SK-N-SH (cell line): Measurements from ENCODE around the gene CEACAM5. TPM values are rescaled to one million over a fixed set of nuclear protein-coding genes. Genes with fewer than 3 reads are reported as not detected.

Experiments used
- CTCF ChIA-PET: fragments of 300-600, 350-600 bp; formaldehyde crosslinking; extraction: SDS; loops from one replicate; lab custom pipeline; 2021; lab: Yijun Ruan, JAX
- POLR2A ChIA-PET: fragments of 350-600 bp; sonication (Branson Sonifier 250); formaldehyde crosslinking; extraction: SDS; loops from one replicate; lab custom pipeline; 2020; ENCODE audit warnings: antibody characterized with exemption, inconsistent platforms; lab: Yijun Ruan, JAX
- DNase-seq: peaks from one replicate; pipeline ENCODE4 v3.0.0; 2012
- H2AFZ ChIP-seq: fragments of 200-600 bp; sonication (generic); 2 replicates; pipeline ENCODE4 v1.8.1; 2016; ENCODE audit warnings: antibody characterized with exemption, mild to moderate bottlenecking, low read depth
- H3F3A ChIP-seq: fragments of 200-600 bp; sonication (generic); replicated peaks from 2 replicates; pipeline ENCODE3; 2016; ENCODE audit warnings: antibody characterized with exemption, mild to moderate bottlenecking; ENCODE audit not compliant: insufficient read depth
- H3K27ac ChIP-seq, 2 experiments: fragments of 200-500 bp in 1 of 2; fragments of 200-600 bp in 1 of 2; sonication (Bioruptor generic) in 1 of 2; sonication (generic), shearing (Covaris generic) in 1 of 2; 2 replicates each; pipeline versions ENCODE4 v1.5.1 to v1.6.1; 2014 to 2016; ENCODE audit warnings: low read depth in 2 of 2, inconsistent platforms in 1 of 2, low read length in 1 of 2, mild to moderate bottlenecking in 1 of 2, mixed read lengths in 1 of 2
- H3K27me3 ChIP-seq: fragments of 200-600 bp; sonication (generic), shearing (Covaris generic); 2 replicates; pipeline ENCODE4 v1.6.1; 2016; ENCODE audit warnings: mixed run types; ENCODE audit not compliant: insufficient read depth
- H3K36me3 ChIP-seq, 2 experiments: fragments of 200-500 bp in 1 of 2; fragments of 200-600 bp in 1 of 2; sonication (Bioruptor generic) in 1 of 2; sonication (generic) in 1 of 2; replicated peaks in 1 of 2; 2 replicates each; pipeline versions ENCODE3 to v1.5.1; 2014 to 2016; ENCODE audit warnings: low read length in 1 of 2, mild to moderate bottlenecking in 1 of 2; ENCODE audit not compliant: insufficient read depth in 2 of 2, control insufficient read depth in 1 of 2
- H3K4me1 ChIP-seq, 2 experiments: fragments of 200-500 bp in 1 of 2; fragments of 200-600 bp in 1 of 2; sonication (Bioruptor generic) in 1 of 2; sonication (generic), shearing (Covaris generic) in 1 of 2; 2 replicates each; pipeline versions ENCODE4 v1.5.1 to v1.6.1; 2014 to 2016; ENCODE audit warnings: low read depth in 1 of 2, low read length in 1 of 2, mixed run types in 1 of 2; ENCODE audit not compliant: insufficient read depth in 2 of 2, control insufficient read depth in 1 of 2
- H3K4me2 ChIP-seq: fragments of 200-600 bp; sonication (generic), shearing (Covaris generic); 2 replicates; pipeline ENCODE4 v1.6.1; 2017; ENCODE audit warnings: mixed run types
- H3K4me3 ChIP-seq, 2 experiments: fragments of 200-500 bp in 1 of 2; fragments of 200-600 bp in 1 of 2; sonication (Bioruptor generic) in 1 of 2; sonication (generic), shearing (Covaris generic) in 1 of 2; 2 replicates each; pipeline versions ENCODE4 v1.5.1 to v1.8.1; 2014 to 2016; ENCODE audit warnings: low read depth in 2 of 2, inconsistent platforms in 1 of 2, low read length in 1 of 2, mild to moderate bottlenecking in 1 of 2, mixed read lengths in 1 of 2, moderate library complexity in 1 of 2
- H3K79me2 ChIP-seq: fragments of 200-600 bp; sonication (generic); 2 replicates; pipeline ENCODE4 v1.8.1; 2017; ENCODE audit warnings: mild to moderate bottlenecking; ENCODE audit not compliant: insufficient read depth
- H3K9ac ChIP-seq: fragments of 200-600 bp; sonication (generic); 2 replicates; pipeline ENCODE4 v1.6.1; 2017; ENCODE audit warnings: mixed run types
- H3K9me2 ChIP-seq: fragments of 200-600 bp; sonication (generic); 2 replicates; pipeline ENCODE4 v1.6.1; 2017; ENCODE audit warnings: mixed run types
- H3K9me3 ChIP-seq: fragments of 200-600 bp; sonication (generic); 2 replicates; pipeline ENCODE4 v1.6.1; 2017; ENCODE audit warnings: mixed run types, mild to moderate bottlenecking, moderate library complexity
- H4K20me1 ChIP-seq: fragments of 200-600 bp; sonication (generic); 2 replicates; pipeline ENCODE4 v1.6.1; 2017; ENCODE audit warnings: mild to moderate bottlenecking, mixed run types; ENCODE audit not compliant: insufficient read depth
- CHD2 ChIP-seq: fragments of 150-350 bp; IDR thresholded peaks from 2 replicates; pipeline ENCODE4 v1.6.1; 2018; ENCODE audit warnings: low read length; ENCODE audit not compliant: partially characterized antibody
- ELF1 ChIP-seq: IDR thresholded peaks from 2 replicates; pipeline ENCODE4 v1.4.0; 2012
- EP300 ChIP-seq, 2 experiments: IDR thresholded peaks; 2 replicates each; pipeline versions ENCODE4 v1.4.0 to v1.6.1; 2012; ENCODE audit warnings: borderline replicate concordance in 1 of 2, low read depth in 1 of 2, low read length in 1 of 2
- FOSL2 ChIP-seq: IDR thresholded peaks from 2 replicates; pipeline ENCODE4 v1.4.0; 2012; ENCODE audit warnings: low read depth, mild to moderate bottlenecking, moderate library complexity, borderline replicate concordance
- FOXJ3 ChIP-seq: sonication (generic); formaldehyde crosslinking; IDR thresholded peaks from 2 replicates; pipeline ENCODE4 v1.5.1; 2020; ENCODE audit warnings: mild to moderate bottlenecking, missing genetic modification reagents
- GABPA ChIP-seq: IDR thresholded peaks from 2 replicates; pipeline ENCODE4 v1.4.0; 2012; ENCODE audit warnings: low read depth, mild to moderate bottlenecking
- GATA2 ChIP-seq: sonication (generic); formaldehyde crosslinking; IDR thresholded peaks from 2 replicates; pipeline ENCODE4 v1.5.0; 2020; ENCODE audit warnings: mild to moderate bottlenecking, missing genetic modification reagents
- IRF3 ChIP-seq: fragments of 150-350 bp; IDR thresholded peaks from 2 replicates; pipeline ENCODE4 v1.6.1; 2016; ENCODE audit warnings: mild to moderate bottlenecking, low read depth, low read length
- JUND ChIP-seq: IDR thresholded peaks from 2 replicates; pipeline ENCODE4 v1.4.0; 2012
- MAX ChIP-seq: IDR thresholded peaks from 2 replicates; pipeline ENCODE4 v1.4.0; 2012; ENCODE audit warnings: low read depth
- NFIC ChIP-seq: IDR thresholded peaks from 2 replicates; pipeline ENCODE4 v1.4.0; 2012; ENCODE audit warnings: borderline replicate concordance
- NRF1 ChIP-seq: IDR thresholded peaks from 2 replicates; pipeline ENCODE4 v1.6.1; 2012; ENCODE audit warnings: low read depth, mild to moderate bottlenecking, low read length
- RAD21 ChIP-seq: IDR thresholded peaks from 2 replicates; pipeline ENCODE4 v1.6.1; 2012; ENCODE audit warnings: mild to moderate bottlenecking, low read length
- RCOR1 ChIP-seq: fragments of 150-350 bp; IDR thresholded peaks from 2 replicates; pipeline ENCODE4 v1.6.1; 2017; ENCODE audit warnings: antibody characterized with exemption, low read length
- RXRA ChIP-seq: IDR thresholded peaks from 2 replicates; pipeline ENCODE4 v1.4.0; 2012; ENCODE audit warnings: low read depth, mild to moderate bottlenecking, borderline replicate concordance
- SMC3 ChIP-seq: IDR thresholded peaks from 2 replicates; pipeline ENCODE4 v1.6.1; 2012; ENCODE audit warnings: low read depth, low read length, improper control_type of control experiment
- TAF1 ChIP-seq: IDR thresholded peaks from 2 replicates; pipeline ENCODE4 v1.6.1; 2012; ENCODE audit warnings: low read depth, mild to moderate bottlenecking, low read length, moderate library complexity, borderline replicate concordance
- TCF12 ChIP-seq: IDR thresholded peaks from 2 replicates; pipeline ENCODE4 v1.4.0; 2012
- TEAD4 ChIP-seq: IDR thresholded peaks from 2 replicates; pipeline ENCODE4 v1.4.0; 2012; ENCODE audit warnings: mild to moderate bottlenecking, borderline replicate concordance; ENCODE audit not compliant: insufficient read depth
- USF1 ChIP-seq: IDR thresholded peaks from 2 replicates; pipeline ENCODE4 v1.4.0; 2012; ENCODE audit warnings: low read depth, borderline replicate concordance
- USF2 ChIP-seq: fragments of 150-350 bp; IDR thresholded peaks from 2 replicates; pipeline ENCODE4 v1.6.1; 2017; ENCODE audit warnings: antibody characterized with exemption, low read length, low read depth, borderline replicate concordance
- WGBS: methylation state at CpG from one replicate; pipeline ENCODE4 v1.1.6; 2017; ENCODE audit warnings: low lambda C conversion rate; 5-methylcytosine and 5-hydroxymethylcytosine counted together
- polyA plus RNA-seq, 3 experiments: library from polyadenylated mRNA; depleted of rRNA; stranded (reverse); fragments of >200 nt; gene quantifications; 2 replicates each; pipeline ENCODE4 v1.2.3, GENCODE V29; 2012

The CEACAM5 gene
- polyA plus RNA-seq, 1 of the 3 experiments (the other 2 are of a cell fraction): not detected

- POLR2A ChIA-PET: no interaction called here
- Histone ChIP-seq H3K4me1 (peaks cover 0 to 16% of the 10 kb centered on the region in 2 experiments; a peak in 1 of 4 replicates), H3K9me2 (no peaks in the 10 kb centered on the region), H3K9me3 (no peaks in the 10 kb centered on the region), H3K9ac (no peak overlapping the region), H3K36me3 (no peaks in the 10 kb centered on the region), H3F3A (no peaks in the 10 kb centered on the region), H2AFZ (no peak overlapping the region), H3K4me3 (no peak overlapping the region), H4K20me1 (no peaks in the 10 kb centered on the region), H3K4me2 (no peak overlapping the region), H3K27me3 (peaks cover 11% of the 10 kb centered on the region), H3K79me2 (no peaks in the 10 kb centered on the region), H3K27ac (no peak overlapping the region)
- CTCF ChIA-PET: interaction anchor here (1.0 to 1.7 kb wide), 2 partner anchors 11 to 52 kb away, joined by 3 to 12 read pairs; no protein-coding TSS in a partner anchor
- TF ChIP-seq SMC3 (no peak), USF2 (no peak), JUND (no peak), CHD2 (no peak), EP300 (IDR thresholded peaks at IDR 0.05; ENCODE audit: borderline replicate concordance in 1 of 2, low read depth in 1 of 2, low read length in 1 of 2) (no peak), TCF12 (no peak)
- WGBS: 4% methylated on average over 3 of the region's 3 CpGs
- DNase-seq: no peak
Observed at GRCh38 chr19:41702171-41702651, 6.2 kb upstream of the CEACAM5 start.

GRCh38 chr19:41703602-41704293 is 4.7 kb upstream of the CEACAM5 start:
- Histone ChIP-seq H3K9ac (no peak overlapping the region), H3K4me3 (no peak overlapping the region), H3K9me2 (no peaks in the 10 kb centered on the region), H3K79me2 (no peaks in the 10 kb centered on the region), H4K20me1 (no peaks in the 10 kb centered on the region), H3F3A (no peaks in the 10 kb centered on the region), H3K9me3 (no peaks in the 10 kb centered on the region), H3K27me3 (peaks cover 11% of the 10 kb centered on the region), H3K4me2 (no peak overlapping the region), H2AFZ (no peak overlapping the region), H3K4me1 (peaks cover 0 to 16% of the 10 kb centered on the region in 2 experiments; a peak in 1 of 4 replicates), H3K36me3 (no peaks in the 10 kb centered on the region), H3K27ac (no peak overlapping the region)
- ChIA-PET CTCF (no interaction called here), POLR2A (no interaction called here)
- WGBS: 19% methylated on average over 5 of the region's 8 CpGs
- DNase-seq: no peak
- TF ChIP-seq NRF1 (no peak), TEAD4 (no peak), RXRA (no peak), USF1 (no peak), FOXJ3 (no peak), TAF1 (no peak), FOSL2 (no peak), SMC3 (no peak), ELF1 (no peak), RCOR1 (no peak), NFIC (no peak), GABPA (no peak), GATA2 (CRISPR knock-in tag) (no peak), RAD21 (no peak), IRF3 (no peak), CHD2 (no peak), MAX (no peak)
- TF ChIP-seq, all 33 proteins: peak for 0
